HG03575 (cell line): ENCODE measurements around the gene DLK1.

Experiments used
- ATAC-seq: cut with Tn5 transposase; IDR thresholded peaks from one replicate; pipeline ENCODE4 v1.9.1; 2021; ENCODE audit not compliant: unreplicated experiment, insufficient number of reproducible peaks, low FRiP score; ENCODE audit errors: extremely low read depth

DLK1 gene

DNA sequence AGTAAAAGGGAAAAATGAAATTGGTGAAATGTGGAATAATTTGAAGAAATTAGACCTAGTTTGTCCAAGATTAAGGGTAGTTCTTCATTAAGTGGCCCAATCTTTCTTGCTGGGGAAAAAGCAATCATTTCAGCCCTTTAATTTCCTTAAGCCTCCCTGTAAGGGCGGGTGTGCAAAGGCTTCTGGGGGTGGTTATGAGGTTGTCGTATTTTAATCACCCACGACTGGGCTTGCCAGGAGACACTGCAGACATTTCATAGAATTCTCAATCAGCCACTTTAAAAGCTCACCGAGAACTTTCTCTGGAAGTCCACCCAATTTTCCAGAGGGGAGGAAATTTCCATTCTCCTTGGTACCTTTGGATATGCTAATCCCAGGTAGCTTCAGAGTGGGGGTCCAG, 43.4 kb downstream of the DLK1 start:
- ATAC-seq: no peak

DNA sequence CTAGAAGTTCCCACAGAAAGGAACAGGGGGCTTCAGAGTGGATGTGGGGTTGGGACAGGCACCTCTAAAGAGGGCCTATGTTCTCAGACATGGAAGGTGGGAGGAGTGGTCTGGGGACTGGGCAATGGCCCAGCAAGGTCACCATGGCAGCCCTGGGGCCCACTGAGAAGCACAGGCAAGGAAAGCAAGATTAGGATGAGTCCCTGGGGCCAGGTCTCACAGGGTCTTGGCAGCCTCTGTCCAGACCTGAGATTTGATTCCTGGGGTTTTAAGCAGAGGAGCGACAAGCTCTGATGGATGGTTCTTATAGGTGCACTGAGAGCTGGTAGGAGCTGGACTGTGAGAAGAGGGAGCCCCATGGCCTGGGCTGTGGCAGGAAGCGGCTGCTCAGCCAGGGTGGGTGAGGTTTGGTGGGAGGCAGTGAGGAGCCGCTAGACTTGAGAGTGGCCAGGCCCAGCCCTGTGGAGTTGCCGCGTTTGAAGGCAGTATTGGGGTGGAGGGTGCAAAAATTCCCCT, 44.0 kb downstream of the DLK1 start:
- ATAC-seq: no peak

DNA sequence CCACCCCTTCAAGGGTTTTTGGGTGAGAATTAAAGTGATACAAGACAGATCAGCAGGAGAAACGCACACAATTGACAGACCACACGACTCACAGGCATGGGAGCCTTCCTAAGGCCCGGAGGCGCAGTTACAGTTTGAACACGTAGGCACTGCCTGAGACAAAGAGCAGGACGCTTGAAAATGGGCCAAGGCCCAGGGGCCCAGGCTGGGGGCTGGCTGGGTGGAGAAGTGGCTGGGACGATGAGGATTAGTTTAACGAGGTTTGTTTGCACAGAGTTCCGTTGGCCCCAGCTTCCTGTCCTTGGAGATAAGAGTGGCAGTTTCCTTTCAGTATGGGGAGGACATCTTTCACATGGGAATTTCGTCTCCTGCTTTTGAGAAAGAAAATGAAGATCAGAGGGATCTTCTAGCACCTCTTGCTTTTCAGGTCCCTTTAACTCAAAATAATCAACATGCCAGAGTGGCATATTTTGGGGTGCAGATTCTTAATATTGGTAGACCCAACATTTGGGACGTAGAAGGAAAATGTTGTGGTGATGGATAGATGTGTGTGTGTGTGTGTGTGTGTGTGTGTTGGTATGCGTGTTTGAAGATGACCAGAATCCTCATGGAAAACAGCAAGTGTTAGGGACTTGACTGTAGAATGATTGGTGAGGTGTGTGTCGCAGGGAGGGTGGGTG, 44.6 kb downstream of the DLK1 start:
- no peak for ATAC-seq

DNA sequence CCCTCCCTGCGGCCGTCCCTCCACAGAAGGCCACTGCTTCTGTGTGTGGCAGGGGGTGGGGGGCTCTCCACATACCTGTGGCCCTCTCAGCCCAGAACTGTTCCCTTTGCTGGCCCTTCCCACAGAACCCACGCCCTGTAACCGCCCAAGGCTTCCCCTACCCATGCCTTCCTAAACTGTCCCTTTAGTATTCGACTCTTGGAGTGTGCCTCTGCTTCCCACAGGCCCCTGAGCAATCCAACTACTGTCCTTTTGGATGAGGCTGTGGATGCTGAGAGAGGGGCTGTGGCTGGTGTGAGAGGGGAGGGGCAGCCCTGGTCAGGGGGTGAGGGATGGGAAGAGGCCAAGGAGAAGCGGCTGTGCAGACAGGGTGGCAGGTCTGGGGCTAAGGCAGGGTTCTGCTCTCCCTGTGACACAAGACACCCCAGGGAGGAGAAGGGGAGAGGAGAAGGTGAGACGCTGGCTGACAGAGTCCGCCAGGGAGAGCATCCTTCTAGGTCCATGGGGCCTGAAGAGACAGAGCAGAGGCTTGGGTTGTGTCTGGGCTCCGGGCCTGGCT, 46.0 kb downstream of the DLK1 start:
- no peak for ATAC-seq

DNA sequence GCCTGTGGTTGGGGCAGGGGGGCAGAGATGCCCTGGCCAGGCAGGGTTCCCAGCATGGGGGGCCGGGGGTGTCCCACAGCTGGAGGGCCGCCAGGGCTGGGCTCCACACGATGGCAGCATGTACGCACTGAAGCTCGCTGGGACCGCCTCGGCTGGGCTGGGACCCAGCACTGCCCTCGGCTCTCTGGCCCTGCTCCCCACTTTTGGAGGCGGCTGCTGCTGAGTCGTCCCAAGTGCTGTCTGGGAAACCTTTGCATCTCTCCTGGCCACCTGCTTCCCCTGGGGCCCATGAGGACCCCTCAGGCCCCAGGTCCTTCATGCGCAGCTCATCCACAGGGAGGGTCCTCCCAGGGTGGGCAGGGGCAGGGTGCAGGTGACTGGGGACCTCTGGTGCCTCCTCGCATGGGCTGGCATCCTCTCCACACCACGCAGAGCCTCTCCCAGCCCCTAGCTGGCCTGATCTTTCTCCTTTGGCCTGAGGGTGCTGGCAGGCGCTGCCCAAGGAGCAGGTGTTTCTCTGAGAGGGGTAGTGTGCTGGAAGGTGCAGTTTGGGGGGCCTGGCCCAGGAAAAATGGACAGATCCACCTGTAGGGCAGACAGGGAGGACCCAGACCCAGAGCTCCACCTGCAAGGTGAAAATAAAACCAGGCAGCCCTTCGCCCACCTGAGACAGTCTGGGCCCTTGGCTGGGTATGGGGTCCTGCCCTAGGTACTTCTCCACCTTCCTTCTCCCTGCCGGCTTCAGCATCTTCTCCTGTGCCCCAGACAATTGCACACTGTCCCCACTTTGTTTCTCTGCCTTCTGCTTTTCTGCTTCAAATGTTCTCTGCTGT, 46.9 kb downstream of the DLK1 start:
- no peak for ATAC-seq

DNA sequence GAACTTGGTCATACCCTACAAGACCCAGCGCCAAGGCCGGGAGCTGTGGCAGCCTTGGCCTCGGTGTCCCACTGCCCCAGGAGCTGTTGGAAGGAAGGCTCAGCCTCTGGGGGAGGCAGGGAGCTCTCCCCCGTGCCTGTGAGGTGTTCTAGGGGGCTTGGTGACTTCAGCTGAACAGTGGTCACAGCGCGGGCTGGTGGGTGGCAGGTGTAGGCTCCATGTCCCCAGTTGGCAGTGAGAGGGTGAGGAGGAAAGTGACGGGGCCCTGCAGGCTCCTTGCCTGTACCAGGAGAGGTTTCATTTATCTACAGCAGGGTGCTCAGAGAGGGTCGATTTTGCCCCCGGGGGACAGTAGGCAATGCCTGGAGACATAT, 47.5 kb downstream of the DLK1 start:
- no peak for ATAC-seq

DNA sequence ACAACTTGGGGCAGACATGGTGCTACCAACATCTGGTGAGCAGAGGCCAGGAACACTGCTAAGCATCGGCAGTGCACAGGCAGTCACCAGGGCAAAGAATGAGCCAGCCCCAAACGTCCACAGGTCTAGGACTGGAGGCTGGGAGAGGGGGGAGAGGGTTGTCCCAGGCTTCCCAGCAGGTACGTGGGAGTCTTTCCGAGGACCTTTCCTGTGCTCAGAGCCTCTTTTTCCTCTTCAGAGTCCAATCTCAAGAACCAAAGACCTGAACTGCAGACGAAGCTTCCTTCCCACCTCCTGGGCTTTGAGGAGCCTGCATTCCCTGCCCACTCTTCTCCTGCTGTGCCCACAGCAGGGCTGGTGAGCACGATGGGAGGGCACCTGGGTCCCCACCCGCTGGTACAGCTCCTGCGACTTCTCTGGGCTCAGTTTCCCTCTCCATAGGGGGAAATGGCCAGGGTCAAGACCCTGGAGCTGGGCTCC, 48.7 kb downstream of the DLK1 start:
- ATAC-seq: no peak

DNA sequence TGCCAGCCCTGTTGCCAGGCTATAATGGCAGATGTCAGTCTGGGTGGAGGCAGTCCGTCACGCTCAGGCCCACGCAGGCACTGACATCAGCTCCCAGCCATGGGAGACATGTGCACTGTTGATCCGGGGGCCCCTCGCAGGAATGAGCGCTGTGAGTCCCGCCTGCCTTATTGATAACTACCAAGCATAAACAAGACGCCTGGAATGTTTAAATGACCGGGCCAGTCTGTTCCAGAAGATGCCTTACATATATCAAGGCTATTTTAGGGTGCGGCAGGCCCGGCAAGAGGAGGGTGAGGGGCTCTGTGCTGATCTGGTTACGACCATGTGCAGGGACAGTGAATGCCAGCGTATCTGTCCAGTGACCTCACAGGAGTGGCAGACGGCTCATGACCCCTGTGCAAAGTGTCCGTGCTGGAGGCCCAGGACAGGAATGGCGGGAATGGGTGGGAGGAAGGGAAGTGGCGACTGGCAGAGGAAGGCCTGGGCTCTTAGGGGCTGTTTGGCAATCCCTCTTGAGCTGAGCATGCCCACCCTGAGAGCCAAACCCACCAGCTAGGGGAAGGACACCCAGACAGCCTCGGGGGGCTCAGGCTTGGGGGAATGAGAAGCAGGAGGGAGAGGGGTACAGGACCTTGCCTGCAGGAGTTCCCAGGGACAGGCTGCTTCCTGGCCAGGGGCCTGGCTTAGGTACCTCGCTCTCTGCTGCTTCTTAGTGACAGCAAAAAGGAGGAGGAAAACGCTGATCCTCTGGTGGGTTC, 49.3 kb downstream of the DLK1 start:
- no peak for ATAC-seq

DNA sequence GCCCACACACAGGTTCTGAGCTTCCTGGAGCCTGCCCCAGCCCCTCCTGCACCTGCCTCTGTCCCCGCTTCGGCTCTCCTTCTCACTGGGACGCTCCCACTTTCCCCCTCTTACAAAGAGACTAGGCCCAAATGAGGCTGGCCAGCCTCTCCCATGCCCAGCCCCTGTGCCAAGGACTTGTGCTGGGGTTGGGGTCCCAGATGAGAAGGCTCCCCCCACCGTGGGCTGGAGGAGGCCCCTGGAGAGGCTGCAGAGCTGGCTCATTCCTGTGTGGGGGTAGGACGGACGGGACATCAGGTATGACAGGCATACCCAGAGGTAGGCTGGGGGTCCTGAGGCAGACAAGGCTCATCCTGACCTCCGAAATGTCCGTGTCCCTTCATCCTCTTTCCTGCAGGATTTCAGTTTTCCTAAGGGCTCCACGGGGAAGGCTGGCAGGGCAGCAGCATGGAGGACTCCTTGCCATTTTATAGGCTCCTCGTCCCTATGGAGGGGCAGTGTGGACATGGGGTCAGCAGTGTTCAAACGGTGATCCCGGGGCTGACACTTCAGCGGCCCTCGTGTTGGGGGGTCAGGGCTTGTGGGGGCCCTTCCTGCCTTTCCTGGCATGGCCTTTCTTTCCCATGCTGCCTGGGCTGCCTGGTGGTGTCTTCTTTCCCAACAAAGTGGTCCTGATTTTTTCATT, 50.1 kb downstream of the DLK1 start:
- ATAC-seq: no peak

DNA sequence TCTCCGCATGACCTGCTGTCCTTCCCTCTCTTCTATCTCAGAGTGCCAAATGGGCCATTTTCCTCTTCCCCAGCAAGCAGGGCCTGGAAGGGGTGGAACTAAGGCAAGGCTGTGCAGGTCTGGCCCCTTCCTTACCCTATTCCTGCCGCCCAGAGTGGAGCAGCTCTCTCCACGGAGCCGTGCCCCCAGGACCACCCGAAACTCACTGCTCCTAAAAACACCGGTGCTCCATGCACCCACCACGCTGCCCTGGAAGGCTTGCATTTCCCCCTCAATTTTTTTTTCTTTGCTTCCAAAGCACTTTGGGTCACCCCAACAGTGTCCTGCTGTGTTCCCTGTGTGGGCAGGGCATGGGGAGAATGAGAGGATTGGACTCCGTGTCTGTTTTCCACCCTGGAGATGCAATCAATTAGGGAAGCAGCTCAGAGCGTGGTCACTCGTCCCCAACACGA, 50.7 kb downstream of the DLK1 start:
- ATAC-seq: no peak

DNA sequence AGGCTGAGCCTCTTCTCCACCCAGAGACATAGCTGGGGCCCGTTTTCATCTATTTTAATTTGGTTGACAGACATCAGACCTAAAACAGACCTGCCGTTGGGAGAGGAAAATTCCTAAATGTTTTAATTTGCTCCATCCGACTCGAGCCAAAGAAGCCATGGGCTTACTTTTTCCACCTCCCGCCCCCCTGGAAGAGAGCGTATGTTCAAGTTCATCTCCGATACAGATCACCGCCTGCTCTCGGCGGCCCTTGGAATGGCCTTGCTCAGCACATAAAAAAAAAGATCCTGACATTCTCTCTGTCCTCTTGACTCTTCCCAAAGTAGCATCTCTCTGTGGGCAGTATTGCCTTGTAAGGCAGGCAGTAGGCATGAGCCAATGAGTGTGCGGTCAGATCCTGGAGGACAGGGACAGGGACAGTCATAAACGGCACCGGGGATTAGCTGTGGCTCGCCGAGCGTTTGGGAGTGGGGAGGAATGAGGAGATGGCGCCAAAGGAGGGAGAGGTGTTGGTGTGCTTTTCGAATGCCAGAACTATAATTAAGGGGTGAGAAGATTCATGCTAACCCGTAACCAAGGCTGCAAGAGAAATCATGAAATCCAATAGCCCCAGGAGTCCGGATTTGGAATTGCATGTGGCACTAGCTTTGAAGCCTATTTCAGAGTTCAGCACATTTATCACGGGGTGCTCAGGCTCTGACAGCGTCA, 51.3 kb downstream of the DLK1 start:
- ATAC-seq: no peak

DNA sequence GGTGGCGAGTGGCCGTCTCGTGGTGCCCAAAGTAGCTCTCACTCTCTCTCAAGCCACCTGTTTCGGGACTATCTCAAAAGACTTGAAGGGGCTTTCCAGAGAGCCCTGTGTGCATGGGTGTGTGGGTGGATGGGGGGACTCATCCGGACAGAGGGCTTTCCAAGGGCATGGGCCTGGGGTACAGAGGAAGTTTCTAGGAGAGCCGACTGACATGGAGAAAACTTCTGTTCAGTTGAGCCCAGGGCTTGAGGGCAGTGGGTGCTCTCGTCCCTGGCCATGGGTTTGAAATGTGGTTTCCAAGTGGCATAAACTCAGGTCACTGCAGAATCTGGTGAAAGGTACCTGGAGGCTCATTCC, 51.8 kb downstream of the DLK1 start:
- no peak for ATAC-seq

DNA sequence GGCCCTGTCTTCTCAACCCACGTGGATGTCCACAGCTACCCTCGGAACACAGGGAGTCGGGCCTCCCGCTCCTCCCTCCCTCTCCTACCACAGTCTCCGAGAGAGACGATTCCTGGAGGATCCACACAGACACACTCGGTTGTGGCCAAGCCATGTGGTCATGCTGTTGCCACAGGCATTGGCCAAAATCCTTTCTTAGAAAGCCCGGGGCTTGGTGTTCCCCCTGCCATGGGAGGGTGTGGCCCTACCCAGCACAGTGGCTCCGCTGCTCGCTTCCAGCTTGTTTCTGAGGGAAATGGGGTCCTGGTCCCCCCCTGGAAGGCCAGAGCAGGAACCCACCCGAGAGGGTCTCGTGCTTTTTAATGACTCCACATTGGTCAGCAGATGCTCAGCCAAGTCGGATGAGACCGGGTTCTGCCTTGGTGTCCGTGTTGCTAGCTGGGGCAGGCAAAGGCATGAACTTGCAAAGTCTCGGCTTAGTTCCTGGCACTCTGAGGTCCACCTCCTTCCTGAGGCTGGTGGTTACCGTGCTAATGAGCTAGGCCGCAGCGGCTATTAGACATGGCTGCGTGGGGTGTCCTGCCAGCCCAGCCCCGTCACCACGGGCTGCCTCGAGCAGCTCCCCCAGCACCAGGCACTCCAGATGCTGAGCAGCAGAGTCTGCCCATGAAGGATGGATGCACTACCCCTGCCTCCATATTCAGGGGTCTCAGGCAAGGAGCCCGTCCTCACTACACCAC, 52.4 kb downstream of the DLK1 start:
- no peak for ATAC-seq

DNA sequence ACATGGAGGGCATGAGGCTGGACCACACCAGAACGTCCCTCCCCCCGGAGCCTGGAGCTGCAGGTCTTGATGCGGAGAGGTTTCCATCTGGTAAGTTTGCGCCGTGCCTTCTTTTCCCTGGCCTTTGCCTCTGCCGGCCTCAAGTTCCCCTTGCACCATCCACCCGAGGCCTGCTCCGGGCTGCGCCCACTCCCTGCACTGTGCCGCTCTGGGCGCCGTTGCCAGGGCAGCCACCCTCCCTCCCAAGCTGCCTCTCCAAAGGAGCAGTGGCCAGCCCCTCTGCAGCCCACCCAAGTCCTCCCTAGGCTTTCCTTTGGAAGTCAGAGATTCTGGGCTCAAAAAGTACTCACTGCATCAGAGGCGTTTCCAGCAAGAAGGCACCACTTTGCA, 53.0 kb downstream of the DLK1 start:
- no peak for ATAC-seq

DNA sequence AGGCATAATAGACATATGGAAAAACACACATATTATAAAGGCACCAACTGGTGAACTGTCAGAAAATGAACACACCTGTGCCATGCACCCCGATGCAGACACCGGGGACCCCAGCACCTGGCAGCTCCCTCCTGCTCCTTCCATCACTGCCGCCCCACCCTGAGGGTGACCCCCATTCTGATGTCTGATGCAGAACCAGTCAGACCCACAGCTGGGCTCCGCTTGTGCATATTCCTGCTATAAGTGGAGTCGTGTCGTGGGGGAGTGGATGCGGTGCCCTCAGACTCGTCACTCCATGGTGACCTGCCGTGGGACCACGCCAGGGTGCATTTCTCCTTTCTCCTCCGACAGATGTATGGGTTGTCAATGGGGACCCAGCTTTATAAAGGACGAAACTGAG, 53.6 kb downstream of the DLK1 start:
- ATAC-seq: no peak

DNA sequence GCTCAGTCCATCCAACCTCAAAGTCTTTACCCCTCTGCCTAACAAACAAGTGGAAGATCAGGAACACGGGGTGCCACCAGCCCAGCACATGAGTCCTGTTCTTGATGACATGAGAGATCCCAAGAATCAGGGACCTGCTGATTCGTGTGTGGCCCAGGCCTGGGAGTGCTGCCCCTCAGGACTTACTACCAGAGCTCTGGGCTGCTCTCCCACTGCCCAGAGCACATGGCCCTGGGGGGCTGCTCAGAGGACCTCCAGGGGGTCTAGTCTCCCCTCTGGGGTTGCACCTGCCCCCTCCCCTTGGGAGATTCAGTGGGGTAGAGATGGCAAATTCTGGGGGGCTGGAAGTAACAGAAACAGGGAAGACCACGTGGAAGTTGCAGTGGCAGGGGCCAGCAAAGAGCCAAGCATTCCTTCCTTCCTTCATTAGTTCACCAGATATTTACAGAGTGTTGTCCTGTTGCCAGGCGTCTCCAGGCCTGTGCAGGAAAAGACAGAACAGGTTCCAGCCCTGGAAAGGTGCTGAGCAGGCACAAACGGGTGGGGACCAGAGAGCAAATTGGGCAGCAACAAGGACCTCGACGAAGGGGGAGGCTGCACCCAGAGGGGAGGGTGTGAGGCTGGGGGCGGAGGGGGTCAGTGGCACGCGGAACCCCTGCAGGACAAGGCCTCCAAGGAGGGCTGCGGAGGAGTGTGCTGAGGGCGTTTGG, 54.1 kb downstream of the DLK1 start:
- ATAC-seq: no peak

DNA sequence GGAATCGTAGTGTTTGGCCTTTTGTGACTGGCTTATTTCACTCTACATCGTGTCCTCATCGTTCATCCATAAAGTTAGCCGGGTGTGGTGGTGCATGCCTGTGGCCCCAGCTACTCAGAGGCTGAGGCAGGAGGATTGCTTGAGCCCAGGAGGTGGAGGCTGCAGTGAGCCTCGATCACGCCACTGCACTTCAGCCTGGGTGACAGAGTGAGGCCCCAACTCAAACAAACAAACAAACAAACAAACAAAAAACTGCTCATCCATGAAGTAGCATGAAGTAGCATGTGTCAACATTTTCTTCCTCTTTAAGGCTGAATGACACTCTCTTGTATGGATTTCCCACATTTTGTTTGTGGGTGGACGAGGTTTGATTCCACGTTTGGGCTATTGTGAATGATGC, 55.3 kb downstream of the DLK1 start:
- ATAC-seq: no peak
